Spleen (tissue), 7 donors: ENCODE results near the gene CBARP.

ENCODE experiments used
- POLR2A ChIP-seq, 3 donors: fragments of 450-650 bp; IDR thresholded peaks; one replicate each; pipeline ENCODE4 v1.5.1; 2017; ENCODE audit warnings: antibody characterized with exemption in 3 of 3, mild to moderate bottlenecking in 1 of 3
- POLR2AphosphoS5 ChIP-seq, 3 donors: sonication (generic); formaldehyde crosslinking; IDR thresholded peaks; one replicate each; pipeline ENCODE4 v1.5.1; 2017; ENCODE audit warnings: antibody characterized with exemption in 3 of 3
- TF ChIP-seq, protein P1 (sequence below), 11 experiments: fragments of 200-600 bp in 7 of 11; fragments of 450-650 bp in 4 of 11; sonication (generic) in 4 of 11; IDR thresholded peaks in 8 of 11; conservative IDR thresholded peaks in 3 of 11; 1 replicate in 7 of 11; 2 replicates in 4 of 11; pipeline versions ENCODE4 v1.4.0 to v1.8.0; 2016 to 2021; ENCODE audit warnings: antibody characterized with exemption in 11 of 11, inconsistent platforms in 4 of 11, mild to moderate bottlenecking in 1 of 11
- donor health status: DM: no; HTN: no; CAD: no; lungs with moderate emphysema.
- donor health status: DM: no; HTN: no; CAD: no.
- donor health status: DM: no; HTN: no; CAD: no.

GRCh38 chr19:1220477-1220930 is 17.3 kb downstream of the CBARP start:
- TF ChIP-seq POLR2A (IDR thresholded peaks at IDR 0.05) (no peak), POLR2AphosphoS5 (IDR thresholded peaks at IDR 0.05) (peak in 1 of 3 donors; percentile 27)
- TF ChIP-seq, protein P1, sequence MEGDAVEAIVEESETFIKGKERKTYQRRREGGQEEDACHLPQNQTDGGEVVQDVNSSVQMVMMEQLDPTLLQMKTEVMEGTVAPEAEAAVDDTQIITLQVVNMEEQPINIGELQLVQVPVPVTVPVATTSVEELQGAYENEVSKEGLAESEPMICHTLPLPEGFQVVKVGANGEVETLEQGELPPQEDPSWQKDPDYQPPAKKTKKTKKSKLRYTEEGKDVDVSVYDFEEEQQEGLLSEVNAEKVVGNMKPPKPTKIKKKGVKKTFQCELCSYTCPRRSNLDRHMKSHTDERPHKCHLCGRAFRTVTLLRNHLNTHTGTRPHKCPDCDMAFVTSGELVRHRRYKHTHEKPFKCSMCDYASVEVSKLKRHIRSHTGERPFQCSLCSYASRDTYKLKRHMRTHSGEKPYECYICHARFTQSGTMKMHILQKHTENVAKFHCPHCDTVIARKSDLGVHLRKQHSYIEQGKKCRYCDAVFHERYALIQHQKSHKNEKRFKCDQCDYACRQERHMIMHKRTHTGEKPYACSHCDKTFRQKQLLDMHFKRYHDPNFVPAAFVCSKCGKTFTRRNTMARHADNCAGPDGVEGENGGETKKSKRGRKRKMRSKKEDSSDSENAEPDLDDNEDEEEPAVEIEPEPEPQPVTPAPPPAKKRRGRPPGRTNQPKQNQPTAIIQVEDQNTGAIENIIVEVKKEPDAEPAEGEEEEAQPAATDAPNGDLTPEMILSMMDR (IDR thresholded peaks at IDR 0.05 in 8 of 11, conservative IDR thresholded peaks at IDR 0.05 in 3 of 11): no peak
